Peyer's patch (tissue), 4 donors: ENCODE results near the gene COBL. TPM values are rescaled to one million over a fixed set of nuclear protein-coding genes. Genes with fewer than 3 reads are reported as not detected.

ENCODE experiments used
- DNase-seq, 3 donors: peaks; one replicate each; pipeline ENCODE4 v3.0.0-alpha.2; 2017 to 2019
- H3K27ac ChIP-seq, 4 donors: fragments of 200-600 bp; sonication (generic); one replicate each; pipeline ENCODE4 v1.5.1; 2016 to 2019
- H3K27me3 ChIP-seq, 2 donors: fragments of 200-600 bp; sonication (generic); one replicate each; pipeline ENCODE4 v1.5.1; 2019
- H3K36me3 ChIP-seq, 3 donors: fragments of 200-600 bp; sonication (generic); one replicate each; pipeline ENCODE4 v1.5.1; 2016 to 2019
- H3K4me1 ChIP-seq, 4 donors: fragments of 200-600 bp; sonication (generic); one replicate each; pipeline ENCODE4 v1.5.1; 2016 to 2019
- H3K4me3 ChIP-seq, 4 donors: fragments of 200-600 bp; sonication (generic); 1 replicate in 3 of 4; 2 replicates in 1 of 4; pipeline ENCODE4 v1.5.1; 2016 to 2019; ENCODE audit warnings: mild to moderate bottlenecking in 1 of 4
- H3K9me3 ChIP-seq, 4 donors: fragments of 200-600 bp; sonication (generic); one replicate each; pipeline ENCODE4 v1.5.1; 2016 to 2019; ENCODE audit warnings: mild to moderate bottlenecking in 1 of 4
- POLR2A ChIP-seq, 2 donors: fragments of 450-650 bp; IDR thresholded peaks; one replicate each; pipeline ENCODE4 v1.5.1; 2017; ENCODE audit warnings: antibody characterized with exemption in 2 of 2, mild to moderate bottlenecking in 2 of 2, moderate library complexity in 2 of 2
- total RNA-seq, 4 donors: library from RNA; depleted of rRNA; stranded (reverse); fragments of >200 nt; gene quantifications; one replicate each; pipeline ENCODE4 v1.1.0, GENCODE V29; 2016
- TF ChIP-seq, protein P1 (sequence below), 6 experiments: fragments of 450-650 bp in 4 of 6; fragments of 200-600 bp in 2 of 6; sonication (generic) in 1 of 6; IDR thresholded peaks; one replicate each; pipeline ENCODE4 v1.5.1; 2017 to 2019; ENCODE audit warnings: antibody characterized with exemption in 6 of 6, mild to moderate bottlenecking in 3 of 6, moderate library complexity in 1 of 6

COBL gene
- total RNA-seq, 4 donors from 2014 or later, result 25.6 to 129 (median 116) TPM

DNA sequence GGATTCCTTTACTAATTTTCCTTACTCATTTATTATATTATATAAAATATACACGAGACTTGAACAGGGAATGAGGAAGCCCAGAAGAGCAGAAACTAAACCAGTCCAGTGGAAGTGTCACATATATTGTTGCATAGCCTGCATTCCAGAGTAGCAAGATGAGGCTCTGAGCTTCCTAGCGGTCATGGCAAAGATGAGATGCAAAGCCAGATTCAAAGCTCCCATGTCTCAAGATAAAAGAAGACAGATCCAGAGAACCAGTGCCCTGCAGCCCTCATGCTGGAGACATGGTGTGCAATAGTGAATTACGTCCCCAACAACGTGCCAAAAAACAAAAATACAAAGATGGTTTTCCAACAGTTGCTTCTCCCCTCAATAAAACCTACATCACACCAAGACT is 59.7 kb downstream of the COBL start:
- no peaks in the 10 kb centered on the region for H3K36me3 ChIP-seq
- H3K9me3 ChIP-seq, result no peaks in the 10 kb centered on the region
- no peak for DNase-seq
- H3K4me3 ChIP-seq, result no peak overlapping the region
- H3K27me3 ChIP-seq, result no peaks in the 10 kb centered on the region
- peaks cover 0 to 16% (median 0%) of the 10 kb centered on the region in 4 donors for H3K4me1 ChIP-seq
- no peak for TF ChIP-seq POLR2A (IDR thresholded peaks at IDR 0.05)
- peak overlapping the region in 1 of 4 donors; percentile 15 for H3K27ac ChIP-seq

DNA sequence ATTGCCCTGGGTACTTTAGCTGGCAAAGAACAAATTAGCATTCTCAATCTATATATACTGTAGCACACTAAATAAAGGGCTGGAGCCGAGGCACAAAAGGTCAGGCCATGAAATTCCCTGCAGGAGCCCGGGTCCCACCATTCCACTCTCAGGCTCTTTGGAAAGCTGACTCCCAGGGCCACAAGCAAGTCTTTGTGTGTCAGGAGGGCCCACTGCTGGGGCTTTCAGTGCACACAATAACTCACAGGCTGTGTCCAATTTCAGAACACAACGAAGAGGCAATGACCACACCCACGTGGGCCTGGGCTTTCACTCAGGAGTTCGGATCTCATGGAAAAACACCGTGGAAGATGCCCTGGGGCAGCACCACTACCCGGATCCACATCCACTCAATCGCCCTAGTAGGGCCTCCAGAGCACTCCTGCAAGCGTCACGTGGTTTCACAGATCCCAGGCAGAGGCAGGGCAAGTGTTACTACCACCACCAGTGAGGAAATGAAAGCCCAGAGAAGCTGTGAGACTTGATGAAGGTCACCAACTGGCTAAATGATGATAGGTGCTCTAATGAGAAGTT is 60.3 kb downstream of the COBL start:
- TF ChIP-seq, protein P1, sequence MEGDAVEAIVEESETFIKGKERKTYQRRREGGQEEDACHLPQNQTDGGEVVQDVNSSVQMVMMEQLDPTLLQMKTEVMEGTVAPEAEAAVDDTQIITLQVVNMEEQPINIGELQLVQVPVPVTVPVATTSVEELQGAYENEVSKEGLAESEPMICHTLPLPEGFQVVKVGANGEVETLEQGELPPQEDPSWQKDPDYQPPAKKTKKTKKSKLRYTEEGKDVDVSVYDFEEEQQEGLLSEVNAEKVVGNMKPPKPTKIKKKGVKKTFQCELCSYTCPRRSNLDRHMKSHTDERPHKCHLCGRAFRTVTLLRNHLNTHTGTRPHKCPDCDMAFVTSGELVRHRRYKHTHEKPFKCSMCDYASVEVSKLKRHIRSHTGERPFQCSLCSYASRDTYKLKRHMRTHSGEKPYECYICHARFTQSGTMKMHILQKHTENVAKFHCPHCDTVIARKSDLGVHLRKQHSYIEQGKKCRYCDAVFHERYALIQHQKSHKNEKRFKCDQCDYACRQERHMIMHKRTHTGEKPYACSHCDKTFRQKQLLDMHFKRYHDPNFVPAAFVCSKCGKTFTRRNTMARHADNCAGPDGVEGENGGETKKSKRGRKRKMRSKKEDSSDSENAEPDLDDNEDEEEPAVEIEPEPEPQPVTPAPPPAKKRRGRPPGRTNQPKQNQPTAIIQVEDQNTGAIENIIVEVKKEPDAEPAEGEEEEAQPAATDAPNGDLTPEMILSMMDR (IDR thresholded peaks at IDR 0.05), result no peak
- TF ChIP-seq POLR2A (IDR thresholded peaks at IDR 0.05), result no peak
- peak overlapping the region in 2 of 4 donors; percentile 15 to 51 for H3K27ac ChIP-seq
- no peaks in the 10 kb centered on the region for H3K27me3 ChIP-seq
- H3K9me3 ChIP-seq, result no peaks in the 10 kb centered on the region
- no peak overlapping the region for H3K4me3 ChIP-seq
- peak in 2 of 3 donors; percentile 53 to 54 for DNase-seq
- peaks cover 0 to 13% (median 0%) of the 10 kb centered on the region in 4 donors for H3K4me1 ChIP-seq
- no peaks in the 10 kb centered on the region for H3K36me3 ChIP-seq

DNA sequence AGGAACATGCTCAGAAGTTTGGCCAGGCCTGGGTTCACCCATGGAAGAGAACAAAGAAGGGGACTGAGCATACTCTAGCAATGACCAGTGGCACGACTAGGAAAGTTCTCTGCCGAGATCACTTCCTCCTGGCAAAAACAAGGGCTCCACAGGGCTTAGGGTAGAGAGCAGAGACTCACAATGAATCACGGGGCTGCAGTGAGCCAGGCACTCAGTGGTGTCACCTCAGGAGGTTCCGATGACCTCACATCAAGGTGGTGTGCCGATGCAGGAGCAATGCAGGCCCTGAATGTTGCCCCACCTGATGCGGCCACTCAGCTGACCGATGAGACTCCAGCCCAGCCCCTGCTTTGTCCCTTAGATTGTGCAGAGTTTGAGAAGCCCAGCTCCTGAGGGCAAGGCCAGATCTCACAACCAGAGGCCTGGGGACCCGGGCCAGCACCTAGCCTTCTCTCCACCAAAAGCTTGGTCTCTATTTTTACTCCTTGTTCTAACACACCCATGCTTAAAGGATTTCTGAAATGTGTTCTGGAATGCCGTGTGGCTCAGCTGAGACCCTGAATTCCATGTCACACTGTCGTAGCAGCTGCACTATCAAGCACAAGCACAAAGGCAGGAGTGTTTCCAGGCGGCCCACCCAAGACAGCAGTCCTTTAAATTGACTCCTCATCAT is 60.9 kb downstream of the COBL start:
- peak in 1 of 3 donors; percentile 26 for DNase-seq
- H3K4me1 ChIP-seq, result peaks cover 0 to 10% (median 0%) of the 10 kb centered on the region in 4 donors
- no peak overlapping the region for H3K27ac ChIP-seq
- no peak overlapping the region for H3K4me3 ChIP-seq
- H3K27me3 ChIP-seq, result no peaks in the 10 kb centered on the region
- H3K9me3 ChIP-seq, result no peaks in the 10 kb centered on the region
- TF ChIP-seq, protein P1 (IDR thresholded peaks at IDR 0.05), result no peak
- no peak for TF ChIP-seq POLR2A (IDR thresholded peaks at IDR 0.05)
- no peaks in the 10 kb centered on the region for H3K36me3 ChIP-seq

DNA sequence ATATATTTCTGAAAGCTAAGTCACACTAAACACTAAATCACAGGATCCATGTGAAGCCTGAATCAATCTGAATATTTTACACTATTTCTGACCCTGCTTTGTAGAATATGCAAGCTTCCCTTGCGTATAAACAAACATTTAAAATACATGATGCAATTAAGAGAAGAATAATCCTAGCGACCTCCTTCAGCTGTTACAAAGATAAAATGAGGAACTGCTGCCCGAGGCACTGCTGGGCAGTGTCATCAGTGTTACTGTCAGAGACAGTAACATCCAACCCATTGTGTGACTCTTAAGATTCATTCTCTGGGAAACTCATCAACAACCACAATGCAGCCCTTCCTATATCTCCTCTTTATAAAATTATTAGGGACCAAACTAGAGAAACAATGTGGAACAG is 61.6 kb downstream of the COBL start:
- Histone ChIP-seq H3K4me3 (no peak overlapping the region), H3K36me3 (no peaks in the 10 kb centered on the region), H3K27ac (no peak overlapping the region), H3K27me3 (no peaks in the 10 kb centered on the region), H3K4me1 (peaks cover 0 to 16% (median 0%) of the 10 kb centered on the region in 4 donors), H3K9me3 (no peaks in the 10 kb centered on the region)
- no peak for TF ChIP-seq POLR2A (IDR thresholded peaks at IDR 0.05)
- TF ChIP-seq, protein P1 (IDR thresholded peaks at IDR 0.05), result no peak
- no peak for DNase-seq

DNA sequence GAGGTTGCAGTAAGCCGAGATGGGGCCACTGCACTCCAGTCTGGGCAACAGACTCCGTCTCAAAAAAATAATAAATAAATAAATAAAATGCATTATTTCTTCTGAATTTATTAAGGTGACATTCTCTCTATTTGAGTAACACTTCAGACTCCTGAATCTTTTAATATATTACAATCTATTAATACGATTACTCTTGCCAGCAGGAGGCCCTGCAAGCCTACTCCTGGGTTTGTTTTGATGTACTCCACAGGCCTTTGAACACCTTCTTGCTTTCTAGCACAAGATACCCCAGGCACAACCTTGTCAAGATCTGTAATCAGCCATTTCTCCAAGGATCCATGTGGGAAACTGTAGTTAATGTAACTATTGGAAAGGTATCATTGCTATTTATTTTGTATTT is 63.5 kb downstream of the COBL start:
- DNase-seq, result peak in 1 of 3 donors; percentile 15
- peaks cover 0 to 20% (median 0%) of the 10 kb centered on the region in 4 donors for H3K4me1 ChIP-seq
- no peaks in the 10 kb centered on the region for H3K9me3 ChIP-seq
- H3K4me3 ChIP-seq, result no peak overlapping the region
- no peaks in the 10 kb centered on the region for H3K36me3 ChIP-seq
- no peak for TF ChIP-seq POLR2A (IDR thresholded peaks at IDR 0.05)
- TF ChIP-seq, protein P1 (IDR thresholded peaks at IDR 0.05), result peak in 3 of 6 experiments; percentile 29 to 41 (median 39)
- H3K27me3 ChIP-seq, result no peaks in the 10 kb centered on the region
- no peak overlapping the region for H3K27ac ChIP-seq

DNA sequence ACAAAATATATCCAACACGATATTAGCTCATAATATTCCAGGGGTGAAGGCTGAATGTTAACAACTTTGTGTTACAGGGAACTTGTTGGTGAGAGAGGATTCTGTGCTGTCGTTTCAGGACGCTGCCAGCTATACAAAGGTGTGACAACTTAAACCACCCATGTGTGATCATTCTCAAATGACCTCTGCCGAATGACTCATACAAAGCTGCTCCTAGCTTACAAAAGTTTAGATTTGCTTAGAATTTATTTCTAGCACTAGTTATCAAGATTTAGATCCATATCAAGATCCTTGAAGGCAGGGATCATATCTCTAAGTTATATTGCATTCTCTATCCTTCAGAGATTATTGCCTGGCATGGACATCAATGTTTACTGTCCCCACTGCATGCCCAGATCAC is 65.3 kb downstream of the COBL start:
- peak overlapping the region in 3 of 4 donors; percentile 34 to 72 (median 40) for H3K27ac ChIP-seq
- DNase-seq, result peak in 2 of 3 donors; percentile 16 to 63

More for the DNA sequence above, 65.3 kb downstream of the COBL start:
- Histone ChIP-seq H3K4me1 (peaks cover 0 to 20% (median 0%) of the 10 kb centered on the region in 4 donors), H3K27me3 (no peaks in the 10 kb centered on the region), H3K9me3 (no peaks in the 10 kb centered on the region), H3K4me3 (no peak overlapping the region), H3K36me3 (no peaks in the 10 kb centered on the region)
- TF ChIP-seq, protein P1 (IDR thresholded peaks at IDR 0.05), result peak in 1 of 6 experiments; percentile 2
- TF ChIP-seq POLR2A (IDR thresholded peaks at IDR 0.05), result no peak
